Measurements from ENCODE around the gene ZNF652.

DNA sequence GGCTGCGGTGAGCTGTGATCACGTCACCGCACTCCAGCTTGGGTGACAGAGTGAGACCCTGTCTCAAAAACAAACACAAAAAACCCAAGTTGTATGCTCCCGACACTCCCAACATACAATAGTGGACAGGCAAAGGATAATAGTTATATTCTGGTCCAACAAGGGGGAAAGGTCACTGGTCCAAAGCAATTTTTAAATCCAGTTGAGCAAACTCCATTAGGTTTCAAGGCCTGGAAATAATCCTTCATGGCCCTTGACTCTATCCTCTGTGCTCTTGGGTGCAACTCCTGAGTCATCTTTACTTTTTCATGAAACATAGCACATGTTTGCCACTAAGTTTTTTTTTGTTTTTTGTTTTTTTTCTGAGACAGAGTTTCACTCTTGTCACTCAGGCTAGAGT is 81.1 kb downstream of the ZNF652 start:
- TF ChIP-seq, protein P1, sequence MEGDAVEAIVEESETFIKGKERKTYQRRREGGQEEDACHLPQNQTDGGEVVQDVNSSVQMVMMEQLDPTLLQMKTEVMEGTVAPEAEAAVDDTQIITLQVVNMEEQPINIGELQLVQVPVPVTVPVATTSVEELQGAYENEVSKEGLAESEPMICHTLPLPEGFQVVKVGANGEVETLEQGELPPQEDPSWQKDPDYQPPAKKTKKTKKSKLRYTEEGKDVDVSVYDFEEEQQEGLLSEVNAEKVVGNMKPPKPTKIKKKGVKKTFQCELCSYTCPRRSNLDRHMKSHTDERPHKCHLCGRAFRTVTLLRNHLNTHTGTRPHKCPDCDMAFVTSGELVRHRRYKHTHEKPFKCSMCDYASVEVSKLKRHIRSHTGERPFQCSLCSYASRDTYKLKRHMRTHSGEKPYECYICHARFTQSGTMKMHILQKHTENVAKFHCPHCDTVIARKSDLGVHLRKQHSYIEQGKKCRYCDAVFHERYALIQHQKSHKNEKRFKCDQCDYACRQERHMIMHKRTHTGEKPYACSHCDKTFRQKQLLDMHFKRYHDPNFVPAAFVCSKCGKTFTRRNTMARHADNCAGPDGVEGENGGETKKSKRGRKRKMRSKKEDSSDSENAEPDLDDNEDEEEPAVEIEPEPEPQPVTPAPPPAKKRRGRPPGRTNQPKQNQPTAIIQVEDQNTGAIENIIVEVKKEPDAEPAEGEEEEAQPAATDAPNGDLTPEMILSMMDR (IDR thresholded peaks at IDR 0.05), result no peak
- TF ChIP-seq POLR2AphosphoS5 (IDR thresholded peaks at IDR 0.05), result no peak
- TF ChIP-seq POLR2A (IDR thresholded peaks at IDR 0.05), result no peak
